HG02798 (cell line): ENCODE measurements around the gene EMSY.
"Not testable (repeated sequence)": the region's sequence is repeated elsewhere in the genome, so short reads cannot be mapped to it uniquely, and the experiment has no call there.

ENCODE experiments used
- ATAC-seq: cut with Tn5 transposase; IDR thresholded peaks from one replicate; pipeline ENCODE4 v1.9.1; 2021; ENCODE audit warnings: mild to moderate bottlenecking; ENCODE audit not compliant: unreplicated experiment, poor library complexity

The EMSY gene

GRCh38 chr11:76566811-76567210 is 122.0 kb downstream of the EMSY start:
- no peak for ATAC-seq

GRCh38 chr11:76567261-76567660 is 122.4 kb downstream of the EMSY start:
- no peak for ATAC-seq

- ATAC-seq = no peak
These were observed 123.3 kb downstream of the EMSY start for GRCh38 chr11:76568139-76568538.

- ATAC-seq = no peak
These were observed 123.8 kb downstream of the EMSY start for GRCh38 chr11:76568621-76569020.

- not testable (repeated sequence) for ATAC-seq
These were observed 127.5 kb downstream of the EMSY start for GRCh38 chr11:76572181-76572875.

GRCh38 chr11:76574406-76574805 is 129.6 kb downstream of the EMSY start:
- ATAC-seq = no peak

GRCh38 chr11:76574879-76575278 is 130.1 kb downstream of the EMSY start:
- no peak for ATAC-seq

- no peak for ATAC-seq
These were observed 132.6 kb downstream of the EMSY start for GRCh38 chr11:76577226-76577920.

GRCh38 chr11:76577921-76578653 is 133.3 kb downstream of the EMSY start:
- ATAC-seq = no peak

- no peak for ATAC-seq
These were observed 133.8 kb downstream of the EMSY start for GRCh38 chr11:76578654-76579055.

- no peak for ATAC-seq
These were observed 134.4 kb downstream of the EMSY start for GRCh38 chr11:76579056-76579751.

- no peak for ATAC-seq
These were observed 134.9 kb downstream of the EMSY start for GRCh38 chr11:76579752-76580151.

- not testable (repeated sequence) for ATAC-seq
These were observed 137.7 kb downstream of the EMSY start for GRCh38 chr11:76582471-76582870.

GRCh38 chr11:76587820-76588454 is 143.1 kb downstream of the EMSY start:
- no peak for ATAC-seq

GRCh38 chr11:76588455-76589325 is 143.9 kb downstream of the EMSY start:
- no peak for ATAC-seq

- no peak for ATAC-seq
These were observed 144.7 kb downstream of the EMSY start for GRCh38 chr11:76589477-76589876.

GRCh38 chr11:76589964-76590950 is 145.4 kb downstream of the EMSY start:
- ATAC-seq = no peak

- no peak for ATAC-seq
These were observed 146.6 kb downstream of the EMSY start for GRCh38 chr11:76591416-76591815.
